GM21423 (cell line): ENCODE data around the gene ENHO.
"Not testable (repeated sequence)": the region's sequence is repeated elsewhere in the genome, so short reads cannot be mapped to it uniquely, and the experiment has no call there.

ENCODE experiments used
- ATAC-seq: cut with Tn5 transposase; IDR thresholded peaks from one replicate; pipeline ENCODE4 v1.9.1; 2021; ENCODE audit warnings: mild to moderate bottlenecking, moderate library complexity; ENCODE audit not compliant: unreplicated experiment

The ENHO gene

DNA sequence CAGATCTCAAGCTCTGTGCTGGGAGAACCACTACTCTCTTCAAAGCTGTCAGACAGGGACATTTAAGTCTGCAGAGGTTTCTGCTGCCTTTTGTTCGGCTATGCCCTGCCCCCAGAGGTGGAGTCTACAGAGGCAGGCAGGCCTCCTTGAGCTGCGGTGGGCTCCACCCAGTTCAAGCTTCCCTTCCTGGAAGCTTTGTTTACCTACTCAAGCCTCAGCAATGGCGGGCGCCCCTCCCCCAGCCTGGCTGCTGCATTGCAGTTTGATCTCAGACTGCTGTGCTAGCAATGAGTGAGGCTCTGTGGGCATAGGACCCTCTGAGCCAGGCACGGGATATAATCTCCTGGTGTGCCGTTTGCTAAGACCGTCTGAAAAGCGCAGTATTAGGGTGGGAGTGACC lies 9.3 kb upstream of the ENHO start:
- not testable (repeated sequence) for ATAC-seq

DNA sequence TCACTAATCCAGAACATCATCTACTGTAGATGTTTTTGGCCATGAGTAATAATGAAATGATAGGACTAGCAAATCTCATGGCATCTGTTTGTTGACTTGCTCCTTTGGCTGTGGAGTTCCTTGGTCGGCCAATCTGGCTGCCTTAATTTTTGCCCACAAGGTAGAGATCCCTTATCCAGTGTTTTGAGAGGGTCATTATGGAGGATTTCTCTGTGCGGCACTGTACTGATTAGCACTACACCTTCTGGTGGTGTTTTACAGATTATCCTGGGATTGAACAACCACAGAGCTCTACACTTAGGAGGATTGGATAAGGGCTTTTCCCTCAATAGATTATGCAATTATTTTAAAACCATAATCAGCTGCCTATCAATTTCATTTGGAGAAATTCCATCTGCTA lies 3.2 kb upstream of the ENHO start:
- ATAC-seq, result no peak

- ATAC-seq, result no peak
Measured at GRCh38 chr9:34524349-34524748, 1.6 kb upstream of the ENHO start.

GRCh38 chr9:34522091-34522887 lies 501 bp downstream of the ENHO start:
- ATAC-seq, result no peak

GRCh38 chr9:34521406-34522045 lies 1.3 kb downstream of the ENHO start:
- no peak for ATAC-seq

- no peak for ATAC-seq
Measured at GRCh38 chr9:34520505-34521385, 2.0 kb downstream of the ENHO start.

- no peak for ATAC-seq
Measured at GRCh38 chr9:34520096-34520495, 2.7 kb downstream of the ENHO start.

GRCh38 chr9:34519321-34520020 lies 3.3 kb downstream of the ENHO start:
- no peak for ATAC-seq

GRCh38 chr9:34518896-34519295 lies 3.9 kb downstream of the ENHO start:
- no peak for ATAC-seq

GRCh38 chr9:34518110-34518616 lies 4.6 kb downstream of the ENHO start:
- no peak for ATAC-seq

DNA sequence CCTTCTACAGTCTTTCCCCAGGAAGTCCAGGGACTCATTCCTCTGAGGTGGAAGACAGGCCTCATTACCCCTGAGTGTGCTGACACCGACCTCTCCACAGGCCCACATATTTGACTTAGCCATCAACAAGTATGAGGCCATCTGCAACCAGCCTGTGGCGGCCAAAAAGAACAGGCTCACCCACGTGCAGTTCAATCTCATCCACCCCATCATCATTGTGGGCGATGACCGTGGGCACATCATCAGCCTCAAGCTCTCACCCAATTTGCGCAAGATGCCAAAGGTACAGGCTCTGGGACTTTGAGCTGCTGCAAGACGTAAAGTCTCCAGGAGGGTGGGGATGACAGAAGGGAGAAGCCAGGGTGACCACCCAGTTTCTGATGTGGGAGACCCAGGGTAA lies 5.6 kb downstream of the ENHO start:
- no peak for ATAC-seq

- no peak for ATAC-seq
Measured at GRCh38 chr9:34515959-34516358, 6.8 kb downstream of the ENHO start.

GRCh38 chr9:34514816-34515215 lies 8.0 kb downstream of the ENHO start:
- ATAC-seq, result no peak

- ATAC-seq, result no peak
Measured at GRCh38 chr9:34514401-34514800, 8.4 kb downstream of the ENHO start.

DNA sequence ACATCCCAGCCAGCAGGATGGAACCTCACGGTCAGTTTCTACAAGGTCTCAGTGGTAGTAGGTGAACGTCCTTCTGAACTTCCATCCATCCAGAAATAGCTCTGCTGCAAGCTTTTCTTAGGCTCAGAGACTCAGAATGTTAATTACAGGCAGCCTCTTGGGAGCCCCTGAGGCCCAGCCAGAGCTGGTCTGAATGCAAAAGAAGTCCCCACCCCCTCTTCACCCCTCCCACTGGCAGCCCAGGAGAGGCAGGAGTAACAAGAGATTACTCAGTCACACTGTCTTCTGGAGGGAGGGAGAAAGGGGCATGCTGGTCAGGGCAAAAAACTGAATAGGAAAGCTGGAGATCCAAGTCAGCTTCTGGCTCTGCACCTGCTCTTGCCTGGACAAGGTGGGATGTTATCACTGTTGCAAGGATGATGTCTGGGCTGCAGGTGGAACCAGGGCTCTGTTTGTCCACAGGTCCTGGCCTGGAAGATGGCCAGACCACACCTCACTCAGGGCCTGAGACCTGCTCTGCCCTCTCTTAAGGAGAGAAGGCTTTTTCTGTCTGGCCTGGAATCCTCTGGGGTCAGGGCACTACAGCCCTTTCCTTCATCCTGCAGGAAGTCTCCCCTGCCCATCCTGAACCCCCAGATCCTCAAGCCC lies 9.1 kb downstream of the ENHO start:
- ATAC-seq, result no peak

DNA sequence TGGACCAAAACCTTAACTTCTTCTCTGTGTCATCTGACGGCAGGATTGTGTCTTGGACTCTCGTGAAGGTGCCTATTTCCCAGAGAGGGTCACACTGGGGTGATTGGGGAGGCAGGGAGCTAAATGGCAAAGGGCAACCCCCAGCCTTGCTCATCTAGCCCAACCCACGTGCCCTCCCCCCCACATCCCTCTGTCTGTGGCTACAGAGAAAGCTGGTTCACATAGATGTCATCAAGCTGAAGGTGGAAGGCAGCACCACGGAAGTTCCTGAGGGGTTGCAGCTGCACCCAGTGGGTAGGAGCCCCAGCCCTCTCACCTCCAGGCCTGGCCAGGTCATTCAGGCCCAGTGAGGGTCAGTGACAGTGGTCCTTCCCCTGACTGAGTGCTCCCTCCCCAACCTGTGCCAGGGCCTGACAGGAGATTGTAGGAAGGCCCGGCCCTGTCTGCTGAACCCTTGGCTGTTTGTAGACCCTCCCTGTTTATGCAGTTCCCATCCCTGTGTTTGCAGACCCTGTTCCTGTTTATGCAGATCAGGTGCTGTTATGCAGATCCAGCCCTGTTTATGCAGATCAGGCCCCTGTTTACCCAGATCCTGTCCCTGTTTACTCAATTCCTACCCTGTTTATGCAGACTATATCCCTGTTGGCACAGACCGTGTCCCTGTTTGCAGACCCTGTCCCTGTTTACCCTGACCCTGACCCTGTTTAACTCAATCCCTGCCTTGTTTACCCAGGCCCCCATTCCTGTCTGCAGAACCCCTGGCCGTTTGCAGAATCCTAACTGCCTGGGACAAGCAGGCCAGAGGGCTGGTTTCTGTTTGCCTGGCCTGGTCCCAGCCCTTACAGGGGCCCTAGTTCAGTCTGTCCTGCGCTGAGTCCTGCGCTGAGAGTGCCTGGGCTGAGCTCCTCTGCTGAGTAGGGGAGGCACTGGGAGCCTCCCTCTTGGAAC lies 10.4 kb downstream of the ENHO start:
- ATAC-seq, result no peak

DNA sequence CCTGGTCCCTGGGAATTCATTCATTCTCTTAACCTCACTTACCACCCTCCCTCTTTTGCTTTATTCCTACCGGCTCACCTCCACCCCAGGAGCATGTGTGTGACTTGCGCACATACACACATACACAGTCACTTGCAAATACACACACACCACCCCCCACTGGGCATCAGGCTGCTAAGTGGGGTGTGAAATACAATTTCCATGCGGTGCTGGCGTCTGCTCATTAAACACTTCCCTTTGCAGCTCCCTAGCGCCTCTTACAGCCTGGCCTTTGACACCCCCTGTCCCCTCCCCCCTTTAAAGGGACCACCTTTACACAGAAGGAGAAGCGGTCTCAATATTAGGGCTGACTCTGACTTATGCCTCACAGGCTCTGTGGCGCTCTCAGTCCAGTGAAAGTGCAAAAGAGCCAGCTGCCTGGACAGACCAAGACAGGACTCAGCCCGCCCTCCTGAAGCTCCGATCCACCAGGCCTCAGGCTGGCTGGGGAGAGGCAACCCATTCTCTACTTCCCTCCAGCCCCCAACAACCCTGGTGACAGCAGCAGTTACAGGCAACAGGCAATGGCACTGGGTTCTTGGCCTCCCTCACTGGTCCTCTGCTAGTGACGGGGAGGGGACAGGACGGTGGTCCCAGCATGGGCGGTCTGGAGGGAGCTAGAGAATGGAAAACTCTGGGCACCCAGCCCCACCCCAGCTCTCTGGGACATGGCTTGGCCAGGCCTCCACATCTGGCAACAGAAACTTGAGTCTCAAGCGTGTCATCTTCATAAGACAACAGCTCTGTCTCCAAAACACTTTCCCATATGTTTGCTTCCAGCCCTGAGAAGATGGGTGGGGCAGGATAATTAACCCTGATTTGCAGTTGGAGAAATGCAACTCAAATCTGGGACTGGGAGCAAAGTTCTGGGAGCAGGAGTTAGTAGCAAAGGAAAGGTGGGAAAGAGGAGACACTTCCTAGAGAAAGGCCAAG lies 12.0 kb downstream of the ENHO start:
- ATAC-seq, result no peak

DNA sequence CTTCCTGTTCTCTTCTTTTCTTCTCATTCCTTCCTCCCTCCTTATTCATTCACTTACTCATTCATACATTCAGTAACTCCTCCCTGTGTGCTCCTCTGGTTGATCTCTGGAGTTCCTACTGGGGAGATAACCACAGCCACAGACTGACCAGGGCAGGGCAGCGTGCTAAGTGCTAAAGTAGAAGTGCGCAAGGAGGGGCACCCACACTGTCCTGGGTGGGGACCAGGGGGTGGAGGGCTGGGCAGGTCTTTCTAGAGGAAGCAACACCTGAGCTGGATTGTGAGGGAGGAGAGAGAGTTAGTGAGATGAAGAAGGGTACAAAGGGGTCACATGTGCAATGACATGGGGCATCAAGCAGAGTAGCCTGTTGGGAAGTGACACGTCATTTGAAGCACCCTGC lies 13.8 kb downstream of the ENHO start:
- no peak for ATAC-seq
